ENCODE data around the gene CAMTA1.

CAMTA1 gene

GRCh38 chr1:7526196-7526866 is 741.1 kb downstream of the CAMTA1 start:
- Histone ChIP-seq H3K4me3 (ENCODE audit: low read length) (no peak overlapping the region), H3K9ac (ENCODE audit: low read length) (no peak overlapping the region), H4K20me1 (ENCODE audit: insufficient read depth, low read length) (no peaks in the 10 kb centered on the region), H3K27me3 (replicated peaks; ENCODE audit: insufficient read depth, low read length) (peaks cover 92% of the 10 kb centered on the region), H3F3A (ENCODE audit: insufficient read depth, low read length) (no peaks in the 10 kb centered on the region), H3K79me2 (ENCODE audit: low read length) (no peaks in the 10 kb centered on the region), H3K9me3 (replicated peaks; ENCODE audit: insufficient read depth, low read length) (no peaks in the 10 kb centered on the region), H2AFZ (ENCODE audit: low read length) (no peak overlapping the region), H3K4me2 (ENCODE audit: low read depth, low read length) (no peak overlapping the region), H3K36me3 (replicated peaks; ENCODE audit: insufficient read depth, low read length) (no peaks in the 10 kb centered on the region), H3K9me2 (replicated peaks; ENCODE audit: insufficient read depth, low read length) (no peaks in the 10 kb centered on the region), H3K27ac (ENCODE audit: low read length) (no peak overlapping the region), H3K4me1 (ENCODE audit: low read length) (no peaks in the 10 kb centered on the region)
- TF ChIP-seq CTCF (IDR thresholded peaks at IDR 0.05; ENCODE audit: low read length) (no peak), EZH2 (optimal IDR thresholded peaks at IDR 0.05; ENCODE audit: low read depth, low read length) (no peak), EZH2phosphoT487 (IDR thresholded peaks at IDR 0.05; ENCODE audit: low read length) (no peak)
- DNase-seq = no peak

DNA sequence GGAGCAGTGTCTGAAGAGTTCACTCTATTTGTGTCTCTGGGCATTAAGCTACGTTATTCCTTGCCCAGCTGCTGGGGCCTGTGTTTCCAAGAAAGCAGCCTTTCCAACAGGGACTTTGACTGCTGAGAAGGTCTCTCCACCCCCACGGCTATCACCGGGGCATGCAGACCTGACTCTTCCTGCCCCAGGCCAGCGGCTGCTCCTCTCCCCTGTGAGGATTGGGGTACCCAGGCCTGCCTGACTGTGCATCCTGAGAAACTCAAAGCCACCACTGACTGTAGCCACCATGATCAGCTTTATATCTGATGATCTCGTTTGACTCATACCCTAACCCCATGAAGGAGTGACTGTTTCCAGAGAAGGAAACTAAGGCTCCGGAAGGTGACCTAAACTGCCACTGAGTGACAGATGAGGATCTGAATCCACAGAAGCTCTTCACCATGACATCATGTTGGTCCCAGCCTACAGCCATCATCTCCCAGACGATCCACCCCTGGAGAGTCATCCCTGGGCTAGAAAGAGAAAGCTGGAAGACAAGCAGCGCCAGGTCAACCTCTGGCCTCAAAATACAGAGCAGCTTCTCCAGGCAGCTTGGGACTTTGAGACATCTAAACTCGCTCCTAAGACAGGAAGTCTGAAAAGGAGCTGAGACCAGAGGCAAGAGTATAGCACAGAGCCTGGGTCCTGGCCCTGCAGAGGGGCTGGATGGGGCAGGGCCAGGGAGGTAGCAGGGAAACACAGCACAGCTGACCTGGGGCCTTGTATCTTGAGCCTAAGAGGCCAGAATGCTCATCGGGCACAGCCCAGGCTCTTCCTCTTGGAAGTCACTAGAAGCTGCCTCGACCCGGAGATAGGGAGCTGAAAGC is 741.8 kb downstream of the CAMTA1 start:
- DNase-seq = no peak

GRCh38 chr1:7527733-7528045 is 742.4 kb downstream of the CAMTA1 start:
- DNase-seq = no peak
- Histone ChIP-seq H2AFZ (ENCODE audit: low read length) (no peak overlapping the region), H3K27me3 (replicated peaks; ENCODE audit: insufficient read depth, low read length) (peaks cover 94% of the 10 kb centered on the region), H3K4me2 (ENCODE audit: low read depth, low read length) (no peak overlapping the region), H3K4me1 (ENCODE audit: low read length) (no peaks in the 10 kb centered on the region), H3K36me3 (replicated peaks; ENCODE audit: insufficient read depth, low read length) (no peaks in the 10 kb centered on the region), H3K9ac (ENCODE audit: low read length) (no peak overlapping the region), H3K4me3 (ENCODE audit: low read length) (no peak overlapping the region), H4K20me1 (ENCODE audit: insufficient read depth, low read length) (no peaks in the 10 kb centered on the region), H3K27ac (ENCODE audit: low read length) (no peak overlapping the region), H3K9me3 (replicated peaks; ENCODE audit: insufficient read depth, low read length) (no peaks in the 10 kb centered on the region), H3F3A (ENCODE audit: insufficient read depth, low read length) (no peaks in the 10 kb centered on the region), H3K79me2 (ENCODE audit: low read length) (no peaks in the 10 kb centered on the region), H3K9me2 (replicated peaks; ENCODE audit: insufficient read depth, low read length) (no peaks in the 10 kb centered on the region)
- TF ChIP-seq EZH2 (optimal IDR thresholded peaks at IDR 0.05; ENCODE audit: low read depth, low read length) (no peak), EZH2phosphoT487 (IDR thresholded peaks at IDR 0.05; ENCODE audit: low read length) (no peak), CTCF (IDR thresholded peaks at IDR 0.05; ENCODE audit: low read length) (no peak)

More for the DNA sequence above, 741.8 kb downstream of the CAMTA1 start:
- Histone ChIP-seq H3K4me3 (ENCODE audit: low read length) (no peak overlapping the region), H3K4me1 (ENCODE audit: low read length) (no peaks in the 10 kb centered on the region), H3K9ac (ENCODE audit: low read length) (no peak overlapping the region), H3K4me2 (ENCODE audit: low read depth, low read length) (no peak overlapping the region), H3K36me3 (replicated peaks; ENCODE audit: insufficient read depth, low read length) (no peaks in the 10 kb centered on the region), H3K27ac (ENCODE audit: low read length) (no peak overlapping the region), H3F3A (ENCODE audit: insufficient read depth, low read length) (no peaks in the 10 kb centered on the region), H4K20me1 (ENCODE audit: insufficient read depth, low read length) (no peaks in the 10 kb centered on the region), H3K9me3 (replicated peaks; ENCODE audit: insufficient read depth, low read length) (no peaks in the 10 kb centered on the region), H3K27me3 (replicated peaks; ENCODE audit: insufficient read depth, low read length) (peaks cover 94% of the 10 kb centered on the region), H2AFZ (ENCODE audit: low read length) (no peak overlapping the region), H3K79me2 (ENCODE audit: low read length) (no peaks in the 10 kb centered on the region), H3K9me2 (replicated peaks; ENCODE audit: insufficient read depth, low read length) (no peaks in the 10 kb centered on the region)
- no peak for TF ChIP-seq EZH2phosphoT487 (IDR thresholded peaks at IDR 0.05; ENCODE audit: low read length)
- no peak for TF ChIP-seq EZH2 (optimal IDR thresholded peaks at IDR 0.05; ENCODE audit: low read depth, low read length)
- TF ChIP-seq CTCF (IDR thresholded peaks at IDR 0.05; ENCODE audit: low read length) = no peak
